Fibroblast of upper back skin (primary cell): ENCODE measurements around the gene KRT17.
A peak's percentile ranks its signal among the peaks of the same experiment; 100 is the strongest.

Source experiments
- DNase-seq: peaks from one replicate; pipeline ENCODE4 v3.0.0-alpha.2; 2013

The KRT17 gene

DNA sequence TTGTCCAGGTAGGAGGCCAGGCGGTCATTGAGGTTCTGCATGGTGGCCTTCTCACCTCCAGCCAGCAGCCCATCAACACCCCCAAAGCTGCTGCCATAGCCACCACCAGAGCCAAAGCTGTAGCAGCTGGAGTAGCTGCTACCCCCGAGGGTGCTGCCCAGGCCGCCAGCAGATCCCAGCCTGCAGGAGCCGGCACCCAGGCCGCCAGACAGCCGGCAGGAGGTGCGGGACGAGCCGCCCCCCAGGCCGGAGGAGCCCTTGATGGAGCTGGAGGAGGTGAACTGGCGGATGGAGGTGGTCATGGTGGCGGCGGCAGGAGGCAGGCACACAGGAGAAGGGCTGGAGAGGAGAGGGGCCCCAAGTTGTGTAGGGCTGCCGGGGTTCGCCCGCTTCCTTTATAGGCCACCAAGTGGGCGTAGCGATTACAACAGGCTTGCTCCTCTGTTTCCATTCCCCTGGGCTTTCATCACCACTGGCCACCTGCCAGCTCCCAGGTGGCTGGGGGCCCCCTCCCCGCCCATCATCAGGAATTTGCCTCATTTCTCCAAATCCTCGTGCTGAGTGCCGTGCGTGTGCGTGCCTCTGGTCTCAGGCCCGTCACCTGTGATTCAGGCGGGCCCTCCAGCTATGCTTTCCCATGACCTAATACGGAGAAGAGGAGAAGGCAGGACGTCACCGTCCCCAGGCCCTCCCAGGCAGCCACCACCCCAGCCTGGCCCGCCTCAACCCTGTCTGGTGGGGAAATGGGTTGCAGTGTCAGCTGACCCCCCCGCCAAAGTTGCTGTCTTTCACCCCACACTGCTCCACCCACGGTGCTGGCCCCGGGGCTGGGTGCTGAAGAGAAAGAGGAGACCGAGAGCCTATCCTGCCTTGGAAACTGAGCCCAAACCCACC lies at the start of gene KRT17:
Gene KRT17, minus strand, starts transcription at position 368 of the 894 bp plus-strand sequence. Its CDS starts 66 bp downstream, at position 302.
- DNase-seq, result no peak

DNA sequence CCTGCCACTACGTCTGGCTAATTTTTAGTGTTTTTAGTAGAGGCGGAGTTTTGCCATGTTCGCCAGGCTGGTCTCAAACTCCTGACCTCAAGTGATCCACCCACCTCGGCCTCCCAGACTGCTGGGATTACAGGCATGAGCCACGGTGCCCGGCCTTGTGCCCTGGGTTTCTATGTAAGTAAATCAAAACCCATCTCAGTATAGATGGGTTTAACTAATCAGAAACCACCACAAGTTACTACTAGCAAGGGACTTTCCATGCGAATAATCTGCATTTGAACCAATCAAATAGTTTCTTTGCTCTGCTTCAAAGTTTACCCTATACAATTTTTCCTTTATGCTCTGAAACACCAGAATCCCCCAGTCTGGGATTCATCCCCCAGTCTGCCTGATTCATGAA lies 47.8 kb upstream of the KRT17 start:
- no peak for DNase-seq

DNA sequence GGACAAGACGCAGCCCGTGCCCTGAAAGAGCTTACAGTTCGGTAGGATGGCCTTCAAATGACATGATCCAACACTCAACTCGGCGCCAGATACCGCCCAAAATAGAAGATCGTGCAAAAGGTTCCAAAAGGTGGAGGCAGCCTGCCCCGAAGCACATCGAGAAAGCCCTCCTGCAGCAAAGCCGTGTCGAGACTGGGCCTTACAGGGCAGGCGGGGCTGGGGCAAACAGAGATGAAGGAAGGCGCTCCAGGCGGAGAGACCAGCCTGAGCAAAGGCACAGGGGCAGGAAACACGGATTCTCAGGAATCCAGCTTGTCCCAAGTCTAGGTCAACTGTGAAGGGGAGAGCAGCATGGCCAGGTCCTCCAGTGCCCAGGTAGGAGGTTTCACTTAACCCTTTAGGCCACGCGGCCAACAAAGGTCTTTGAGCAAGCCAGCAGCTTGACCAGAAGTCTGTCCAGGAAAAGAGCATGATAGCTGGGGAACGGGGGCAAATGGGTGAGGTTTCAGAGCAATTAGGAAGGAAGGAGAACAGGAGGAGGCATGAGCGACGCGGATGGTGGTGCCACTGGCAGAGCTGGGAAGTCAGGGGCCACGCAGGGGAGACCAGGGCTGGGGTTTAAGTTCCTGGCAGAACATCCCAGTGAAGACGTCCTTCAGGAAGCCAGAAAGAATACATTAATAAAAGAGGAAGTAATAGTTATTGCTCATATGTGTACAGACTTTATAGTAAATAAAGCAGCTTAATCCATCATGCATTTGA lies 43.1 kb upstream of the KRT17 start:
- DNase-seq, result no peak

DNA sequence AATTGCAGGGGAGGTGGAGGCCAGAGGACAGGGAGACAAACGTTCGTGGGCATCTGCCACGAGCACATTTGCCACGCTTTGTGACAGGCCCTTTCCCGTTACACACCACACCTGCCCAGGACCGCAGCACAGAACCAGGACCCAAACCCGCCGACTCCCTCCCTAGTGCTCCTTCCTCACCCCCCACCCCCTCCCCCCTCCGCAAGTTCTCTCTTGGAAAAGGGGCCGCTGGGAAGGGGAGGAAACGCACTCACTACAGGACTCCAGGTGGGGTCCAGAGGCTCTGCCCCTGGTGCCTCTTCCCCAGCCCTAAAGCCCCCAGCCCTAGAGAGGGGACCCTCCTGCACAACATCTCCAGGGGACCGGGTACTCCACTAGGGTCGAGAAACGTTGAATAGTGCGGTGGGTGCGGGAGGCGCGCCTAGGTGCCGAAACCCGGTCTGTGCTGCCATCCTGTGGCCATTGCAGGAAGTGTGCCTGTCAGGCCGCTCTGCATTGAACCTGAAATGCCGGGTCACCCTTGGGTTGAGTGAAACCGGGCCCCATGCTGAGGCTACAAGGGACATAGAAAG lies 42.4 kb upstream of the KRT17 start:
- DNase-seq, result peak; percentile 67

DNA sequence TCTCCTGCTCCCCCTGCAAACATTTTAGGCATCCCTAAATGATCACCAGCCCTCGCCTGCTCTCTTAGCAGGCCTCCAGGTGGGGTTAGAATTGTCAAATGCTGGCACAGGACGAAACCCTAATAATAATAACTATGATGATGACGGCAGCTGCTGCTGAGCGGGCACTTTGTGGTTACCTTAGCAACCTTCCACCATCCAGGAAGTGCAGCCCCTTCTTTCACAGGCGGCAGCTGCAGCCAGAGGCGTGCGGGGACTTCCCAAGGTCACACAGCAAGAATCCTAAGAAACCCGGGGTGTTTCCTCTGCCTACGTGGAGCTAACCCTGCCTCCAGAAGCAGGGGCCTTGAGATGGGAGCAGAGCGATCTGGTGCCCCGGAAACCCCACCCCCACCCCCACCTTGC lies 41.9 kb upstream of the KRT17 start:
- DNase-seq, result peak; percentile 35

DNA sequence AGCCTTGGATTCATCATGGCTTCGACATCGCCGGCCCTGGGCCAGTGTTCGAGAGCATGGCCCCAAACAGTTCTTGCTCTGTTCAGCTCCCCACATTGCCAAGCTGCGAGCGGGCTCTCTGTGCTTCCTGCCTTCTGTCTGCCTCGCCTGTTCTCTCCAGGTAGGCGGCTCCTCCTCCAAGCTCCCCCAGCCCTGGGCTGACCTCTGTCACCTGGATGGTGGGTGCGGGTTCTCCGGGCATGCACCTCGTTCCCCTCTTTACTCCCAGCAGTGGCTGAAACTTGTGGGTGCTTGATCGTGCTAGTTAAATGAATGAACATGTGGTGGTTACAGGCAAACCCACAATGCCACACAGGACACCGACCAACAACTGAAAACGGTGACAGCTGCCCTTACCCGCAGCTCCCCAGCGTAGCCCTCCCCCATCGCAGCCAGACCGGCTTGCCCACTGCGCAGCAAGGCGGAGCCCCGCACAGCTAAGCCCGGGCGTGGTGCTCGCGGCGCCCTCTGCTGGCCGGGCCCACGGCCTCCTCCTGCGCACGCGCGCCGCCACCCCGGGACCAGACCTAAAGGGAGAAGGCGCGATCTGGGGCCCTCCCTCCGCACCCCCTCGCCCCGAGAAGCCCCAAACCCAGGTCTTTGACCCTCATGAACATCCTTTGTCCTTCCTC lies 41.3 kb upstream of the KRT17 start:
- peak; percentile 80 for DNase-seq

DNA sequence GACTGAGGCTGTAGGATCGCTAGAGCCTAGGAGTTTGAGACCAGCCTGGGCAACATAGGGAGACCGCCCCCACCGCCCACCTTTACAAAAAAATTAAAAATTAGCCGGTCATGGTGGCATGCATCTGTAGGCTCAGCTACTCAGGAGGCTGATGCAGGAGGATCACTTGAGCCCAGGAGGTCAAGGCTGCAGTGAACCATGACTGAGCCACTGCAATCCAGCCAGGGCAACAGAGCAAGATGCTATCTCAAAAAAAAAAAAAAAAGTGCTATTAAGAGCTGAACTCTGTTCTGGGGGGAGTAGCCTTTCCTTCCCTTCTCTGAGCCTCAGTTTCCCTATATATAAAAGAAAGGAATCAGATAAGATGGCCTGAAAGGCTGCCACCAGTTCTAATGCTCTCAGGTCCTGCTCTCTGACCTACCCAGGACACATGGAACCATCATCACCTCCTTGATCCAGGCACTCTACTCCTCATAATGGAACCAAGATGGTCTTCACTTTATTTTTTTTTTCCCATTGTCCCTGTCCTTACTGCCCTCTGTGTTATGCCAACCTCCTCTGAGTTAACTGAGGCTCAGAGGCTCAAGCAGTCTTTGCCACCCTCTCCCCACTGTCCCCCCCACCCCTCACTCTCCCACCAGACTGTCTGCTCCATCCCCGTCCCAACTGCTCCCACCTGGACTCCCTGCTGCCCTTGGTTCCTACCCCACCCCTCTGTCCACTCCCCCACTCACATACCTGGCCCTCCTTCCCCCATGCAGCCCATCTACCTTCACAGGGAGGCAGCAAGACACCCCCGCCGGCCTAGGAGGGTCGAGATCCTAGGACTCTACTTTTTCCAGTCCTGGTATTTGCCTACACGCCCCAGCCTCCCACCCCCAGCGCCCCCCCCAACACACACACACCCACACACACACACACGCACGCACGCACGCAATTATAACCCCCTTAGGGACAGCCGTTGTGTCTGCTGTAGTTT lies 40.5 kb upstream of the KRT17 start:
- DNase-seq, result peak; percentile 22

DNA sequence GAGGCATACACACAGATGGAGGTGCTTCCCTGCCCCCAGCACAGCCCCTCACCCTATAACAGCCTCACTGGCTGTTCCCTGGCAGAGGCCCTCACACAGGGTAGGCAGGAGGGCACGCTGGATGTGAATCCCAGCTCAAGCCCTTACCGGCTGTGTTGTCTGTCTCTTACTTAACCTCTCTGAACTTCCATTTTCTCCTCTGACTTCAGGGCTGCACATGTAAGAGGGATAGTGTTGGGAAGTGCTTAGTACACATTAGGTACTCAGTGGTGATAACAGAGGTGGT lies 39.7 kb upstream of the KRT17 start:
- no peak for DNase-seq

DNA sequence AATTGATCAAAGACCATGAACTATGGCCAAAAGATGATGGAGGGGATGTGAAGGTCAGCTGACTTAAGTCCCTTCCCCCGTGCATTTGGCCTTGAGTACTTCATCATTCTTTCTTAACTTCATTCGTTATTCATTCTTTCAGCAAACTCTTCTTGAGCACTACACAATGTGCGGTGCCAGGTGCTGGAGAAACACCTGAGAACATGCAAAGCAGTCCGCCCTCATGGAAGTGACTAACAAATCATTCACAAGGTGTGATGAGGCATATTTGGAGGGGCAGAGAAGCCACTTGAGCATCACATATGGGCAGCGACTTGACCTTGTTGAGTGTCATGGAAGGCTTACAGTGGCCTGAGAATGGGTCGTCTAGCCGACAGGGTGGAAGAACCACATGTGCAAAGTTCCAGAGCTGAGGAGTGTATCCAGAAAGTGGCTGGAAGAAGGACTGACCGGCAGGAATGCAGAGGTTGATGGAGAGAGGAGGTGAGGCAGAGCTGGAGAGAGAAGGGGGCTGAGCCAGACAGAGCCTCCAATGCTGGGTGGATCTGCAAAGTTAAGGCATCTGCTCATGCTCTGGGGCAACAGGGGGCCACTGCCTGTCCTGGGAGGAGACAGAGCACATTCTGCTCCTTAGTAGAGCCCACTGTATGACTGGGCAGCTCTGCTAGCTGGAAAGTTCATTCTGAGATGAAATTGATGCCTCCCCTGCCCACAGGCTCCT lies 39.2 kb upstream of the KRT17 start:
- no peak for DNase-seq

DNA sequence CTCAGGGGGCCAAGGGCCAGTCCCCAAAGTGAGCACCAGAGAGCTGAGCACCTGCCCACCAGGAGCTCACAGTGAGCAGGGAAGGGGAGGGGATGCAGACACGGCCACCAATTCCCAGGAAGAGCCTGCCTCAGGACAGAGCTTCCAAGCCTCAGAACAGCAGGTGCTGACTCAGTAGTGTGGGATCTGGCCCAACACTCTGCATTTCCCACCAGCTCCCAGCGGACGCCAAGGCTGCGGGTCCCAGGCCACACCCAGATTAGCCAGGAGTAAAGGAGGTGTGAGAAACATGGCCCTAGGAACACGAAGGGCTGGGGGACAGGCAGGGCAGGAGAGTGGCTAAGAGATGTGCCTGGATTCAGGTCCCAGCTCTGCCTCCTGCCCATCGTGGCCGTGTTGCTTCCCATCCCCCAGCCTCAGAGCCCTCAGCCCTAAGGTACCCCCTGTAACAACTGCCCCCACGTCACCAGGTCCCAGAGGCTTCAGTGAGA lies 35.9 kb upstream of the KRT17 start:
- no peak for DNase-seq

DNA sequence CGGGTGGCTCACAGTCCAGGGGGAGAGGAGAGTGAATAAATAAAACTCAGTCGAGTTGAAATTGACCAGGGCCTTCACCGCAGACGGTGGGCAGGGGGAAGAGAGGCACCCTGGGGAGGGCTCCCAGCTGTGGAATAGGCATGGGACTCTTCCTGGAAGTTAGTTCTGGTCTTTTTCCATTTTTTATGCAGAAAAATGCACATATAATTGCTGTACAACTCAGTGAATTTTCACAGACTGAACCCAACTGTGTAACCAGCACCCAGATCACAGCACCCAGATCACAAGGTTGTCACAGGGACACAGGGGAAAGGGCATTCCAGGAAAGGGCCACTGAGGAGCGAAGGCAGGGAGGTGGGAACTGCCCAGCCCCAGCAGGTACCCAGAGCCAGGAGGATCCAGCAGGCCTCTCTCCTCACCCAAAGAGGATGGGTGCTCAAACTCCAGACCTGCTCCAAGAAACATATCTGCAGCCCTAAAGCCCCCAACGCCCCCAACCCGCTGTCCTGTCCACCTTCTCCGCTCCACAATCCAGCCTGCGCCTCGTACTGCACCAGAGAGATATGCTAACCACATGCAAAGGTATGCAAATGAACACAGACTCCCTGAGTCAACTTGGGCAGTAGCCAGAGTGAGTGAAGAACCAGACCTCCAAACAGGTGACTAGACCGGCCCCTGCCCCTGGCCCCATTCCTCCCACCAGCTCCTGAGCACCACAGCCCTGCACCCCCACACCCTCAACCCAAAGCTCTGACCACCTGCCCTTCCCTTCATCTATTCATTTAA lies 35.2 kb upstream of the KRT17 start:
- DNase-seq, result no peak

DNA sequence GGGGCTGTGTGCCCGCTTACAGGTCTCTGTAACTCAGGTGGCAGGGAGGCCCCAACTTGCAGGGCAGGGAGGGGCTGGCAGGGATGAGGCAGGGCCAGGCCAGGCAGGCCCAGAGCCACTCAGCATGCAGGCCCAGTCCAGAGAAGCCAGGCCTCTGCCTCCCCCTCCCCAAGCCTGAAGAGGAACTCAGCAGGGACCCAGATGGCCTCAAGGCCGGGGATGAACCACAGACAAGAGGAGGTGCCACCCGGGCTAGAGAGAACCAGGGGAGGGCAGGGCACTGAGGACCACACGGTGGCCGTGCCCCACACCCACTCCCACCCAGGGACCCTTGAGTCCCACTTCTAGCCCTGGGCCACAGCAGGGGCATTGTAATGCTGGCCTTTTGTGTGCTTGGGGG lies 34.5 kb upstream of the KRT17 start:
- DNase-seq, result no peak

DNA sequence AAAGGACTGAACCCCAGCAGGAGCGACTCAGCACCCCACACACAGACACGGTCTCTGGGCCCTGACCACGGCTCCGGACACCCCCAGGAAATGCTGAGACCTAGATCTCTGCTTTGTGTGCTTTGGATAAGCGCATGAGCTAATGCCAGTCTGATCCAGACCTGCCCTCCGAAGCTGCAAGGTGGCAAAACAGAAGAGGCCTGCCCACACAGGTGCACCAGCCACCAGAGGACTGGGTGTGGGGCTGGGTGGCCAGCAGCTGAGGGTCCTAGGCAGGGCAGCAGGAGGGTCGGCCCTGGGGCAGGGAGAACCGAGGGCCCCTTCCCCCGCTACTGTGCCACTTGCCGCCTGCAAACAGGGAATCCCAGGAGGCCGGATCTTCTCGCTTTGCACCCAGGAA lies 33.6 kb upstream of the KRT17 start:
- no peak for DNase-seq

DNA sequence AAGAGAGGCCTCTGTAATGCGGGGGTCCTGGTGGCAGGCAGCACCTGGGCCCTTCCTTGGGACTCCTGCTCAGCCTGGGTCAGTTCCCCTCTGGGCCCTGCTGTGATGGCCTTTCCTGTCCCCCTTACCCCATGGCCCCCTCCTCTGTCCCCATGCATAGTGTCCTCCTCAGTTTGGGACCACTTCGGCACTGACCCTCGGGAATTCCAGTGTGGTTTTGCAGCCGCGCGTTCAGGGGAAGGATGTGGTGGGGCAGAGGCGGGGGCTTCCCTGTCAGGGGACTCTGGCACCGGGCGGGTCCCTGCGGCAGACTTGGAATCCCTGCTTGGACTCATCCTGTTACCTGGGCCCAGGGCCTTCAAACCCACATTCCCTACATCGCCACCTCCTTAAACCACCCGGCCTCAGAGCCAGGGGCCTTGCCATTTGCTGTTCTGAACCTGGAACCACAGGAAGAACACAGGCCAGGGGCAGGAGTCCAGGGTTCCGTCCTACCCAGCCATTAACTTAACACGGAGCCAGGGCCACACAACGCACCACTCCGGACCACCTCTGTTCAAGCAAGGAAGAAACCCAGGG lies 32.9 kb upstream of the KRT17 start:
- no peak for DNase-seq

DNA sequence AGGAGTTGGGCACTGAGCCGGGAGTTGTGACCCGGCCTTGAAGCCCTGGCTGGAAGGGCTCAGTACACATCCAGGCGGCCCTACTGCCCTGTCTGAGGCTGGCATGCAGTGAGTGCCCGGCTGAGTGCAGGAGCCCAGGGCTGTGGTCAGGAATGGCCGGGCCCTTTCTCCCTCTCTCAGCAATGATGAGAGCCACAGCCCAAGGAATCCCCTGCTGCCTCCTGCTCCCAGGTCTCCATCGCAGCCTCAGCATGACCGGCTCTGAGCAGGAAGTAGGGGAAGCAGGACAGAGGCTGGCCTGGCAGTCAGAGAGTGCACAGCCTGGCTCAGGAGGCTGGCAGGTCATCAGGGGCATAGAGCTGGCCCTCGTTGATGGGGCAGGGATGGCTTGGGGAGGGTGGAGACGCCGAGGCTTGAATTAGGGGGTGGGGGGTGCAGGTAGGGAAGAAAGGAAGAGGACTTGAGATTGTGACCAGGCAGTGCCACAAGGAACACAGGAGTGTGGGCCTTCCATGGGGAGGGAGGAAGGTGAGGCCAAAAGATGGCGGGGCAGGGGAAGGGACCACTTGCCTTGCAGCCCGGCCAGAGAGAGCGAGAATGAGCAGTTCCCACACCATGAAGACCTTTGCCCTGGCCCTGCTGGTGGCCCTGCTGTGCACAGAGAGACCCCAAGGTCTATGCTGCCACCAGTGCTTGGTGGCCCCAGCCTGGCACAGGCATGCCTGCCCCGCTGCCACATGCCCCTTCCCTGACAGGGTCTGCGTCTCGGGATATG lies 32.1 kb upstream of the KRT17 start:
- DNase-seq, result no peak

DNA sequence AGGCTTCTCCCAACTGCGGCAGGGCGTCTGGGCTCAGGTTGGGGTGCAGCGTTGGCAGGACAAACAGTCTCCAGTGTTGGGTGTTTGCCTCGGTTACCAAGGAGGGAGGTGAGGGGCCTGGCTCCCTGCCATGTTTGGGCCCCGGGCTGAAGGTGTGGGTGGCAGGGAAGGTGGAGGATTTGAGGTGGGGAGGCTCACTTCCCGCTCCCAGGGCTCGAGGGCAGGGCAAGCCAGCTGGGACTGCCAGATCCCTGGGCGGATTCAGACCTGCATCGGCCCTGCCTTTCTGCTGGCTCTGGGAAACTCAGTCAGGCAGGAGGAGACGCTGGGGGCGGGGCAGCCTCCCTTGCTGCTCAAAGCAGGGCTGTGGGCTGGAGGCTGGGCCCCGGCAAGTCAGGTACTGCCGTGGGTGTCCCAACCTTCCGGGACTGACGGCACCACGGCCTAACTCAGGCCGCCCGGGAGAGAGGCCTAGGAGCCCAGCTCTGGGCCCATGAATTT lies 31.3 kb upstream of the KRT17 start:
- no peak for DNase-seq

DNA sequence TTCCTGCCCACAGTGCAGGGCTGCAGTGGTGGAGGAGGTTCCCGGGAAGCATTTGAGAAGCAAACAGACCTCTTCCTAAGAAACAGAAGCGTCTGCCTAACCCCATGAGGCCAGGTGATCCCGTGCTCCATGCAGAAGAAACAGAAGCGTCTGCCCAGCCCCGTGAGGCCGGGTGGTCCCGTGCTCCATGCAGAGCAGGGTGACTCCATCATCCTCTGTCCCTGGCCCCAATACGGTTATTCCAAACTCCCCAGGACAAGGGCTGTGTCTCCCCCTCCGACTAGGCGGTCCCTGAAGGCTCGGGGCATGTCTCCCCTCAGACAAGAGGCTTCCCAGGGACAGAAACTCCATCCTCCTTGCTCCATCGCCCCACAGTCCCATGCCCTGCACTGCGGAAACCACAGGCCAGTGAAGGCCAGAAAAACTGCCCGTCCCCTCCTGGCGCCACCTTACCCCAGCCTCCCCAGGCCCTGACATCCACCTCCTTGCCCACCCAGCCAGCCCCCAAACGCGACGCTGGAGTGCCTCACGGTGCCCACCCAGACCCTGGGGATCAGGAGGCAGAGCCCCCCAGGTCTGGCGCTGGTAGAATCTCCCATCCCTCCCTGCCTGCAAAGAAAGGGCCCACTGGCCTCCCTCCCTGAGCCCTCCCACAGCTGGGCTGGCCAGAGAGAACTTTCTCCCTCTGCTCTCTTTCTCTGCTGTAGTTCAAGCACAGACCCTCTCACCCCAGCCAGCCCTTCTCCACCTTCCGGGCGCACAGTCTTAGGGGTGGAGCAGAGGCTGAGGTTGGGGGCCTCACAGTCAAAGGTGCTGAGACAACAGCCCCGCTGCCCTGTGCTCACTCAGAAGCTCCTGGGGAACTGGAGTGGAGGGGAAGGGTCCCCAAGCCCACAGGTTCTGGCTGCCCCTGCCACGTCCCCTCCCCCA lies 30.6 kb upstream of the KRT17 start:
- no peak for DNase-seq
